GM18499 (cell line): Measurements from ENCODE around the gene DDIT3.

ENCODE experiments used
- ATAC-seq: cut with Tn5 transposase; IDR thresholded peaks from one replicate; pipeline ENCODE4 v1.9.1; 2021; ENCODE audit warnings: moderate number of reproducible peaks; ENCODE audit not compliant: insufficient read depth, unreplicated experiment

DDIT3 gene

GRCh38 chr12:57471661-57472060, 48.7 kb downstream of the DDIT3 start:
- no peak for ATAC-seq

DNA sequence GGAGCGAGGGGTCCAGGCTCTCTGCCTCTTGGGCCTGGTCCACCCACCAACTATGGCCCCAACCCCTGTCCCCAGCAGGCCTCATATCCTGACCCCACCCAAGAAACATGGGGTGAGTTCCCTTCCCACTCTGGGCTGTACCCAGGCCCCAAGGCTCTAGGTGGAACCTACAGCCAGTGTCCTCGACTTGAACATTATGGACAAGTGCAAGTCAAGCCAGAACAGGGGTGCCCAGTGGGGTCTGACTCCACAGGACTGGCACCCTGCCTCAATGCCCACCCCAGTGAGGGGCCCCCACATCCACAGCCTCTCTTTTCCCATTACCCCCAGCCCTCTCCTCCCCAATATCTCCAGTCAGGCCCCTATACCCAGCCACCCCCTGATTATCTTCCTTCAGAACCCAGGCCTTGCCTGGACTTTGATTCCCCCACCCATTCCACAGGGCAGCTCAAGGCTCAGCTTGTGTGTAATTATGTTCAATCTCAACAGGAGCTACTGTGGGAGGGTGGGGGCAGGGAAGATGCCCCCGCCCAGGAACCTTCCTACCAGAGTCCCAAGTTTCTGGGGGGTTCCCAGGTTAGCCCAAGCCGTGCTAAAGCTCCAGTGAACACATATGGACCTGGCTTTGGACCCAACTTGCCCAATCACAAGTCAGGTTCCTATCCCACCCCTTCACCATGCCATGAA, 49.2 kb downstream of the DDIT3 start:
- ATAC-seq, result no peak

DNA sequence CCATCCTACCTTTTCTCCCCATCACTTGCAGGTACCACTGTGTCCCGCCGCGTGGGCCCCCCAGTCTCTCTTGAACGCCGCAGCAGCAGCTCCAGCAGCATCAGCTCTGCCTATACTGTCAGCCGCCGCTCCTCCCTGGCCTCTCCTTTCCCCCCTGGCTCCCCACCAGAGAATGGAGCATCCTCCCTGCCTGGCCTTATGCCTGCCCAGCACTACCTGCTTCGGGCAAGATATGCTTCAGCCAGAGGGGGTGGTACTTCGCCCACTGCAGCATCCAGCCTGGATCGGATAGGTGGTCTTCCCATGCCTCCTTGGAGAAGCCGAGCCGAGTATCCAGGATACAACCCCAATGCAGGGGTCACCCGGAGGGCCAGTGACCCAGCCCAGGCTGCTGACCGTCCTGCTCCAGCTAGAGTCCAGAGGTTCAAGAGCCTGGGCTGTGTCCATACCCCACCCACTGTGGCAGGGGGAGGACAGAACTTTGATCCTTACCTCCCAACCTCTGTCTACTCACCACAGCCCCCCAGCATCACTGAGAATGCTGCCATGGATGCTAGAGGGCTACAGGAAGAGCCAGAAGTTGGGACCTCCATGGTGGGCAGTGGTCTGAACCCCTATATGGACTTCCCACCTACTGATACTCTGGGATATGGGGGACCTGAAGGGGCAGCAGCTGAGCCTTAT, 49.9 kb downstream of the DDIT3 start:
- no peak for ATAC-seq

DNA sequence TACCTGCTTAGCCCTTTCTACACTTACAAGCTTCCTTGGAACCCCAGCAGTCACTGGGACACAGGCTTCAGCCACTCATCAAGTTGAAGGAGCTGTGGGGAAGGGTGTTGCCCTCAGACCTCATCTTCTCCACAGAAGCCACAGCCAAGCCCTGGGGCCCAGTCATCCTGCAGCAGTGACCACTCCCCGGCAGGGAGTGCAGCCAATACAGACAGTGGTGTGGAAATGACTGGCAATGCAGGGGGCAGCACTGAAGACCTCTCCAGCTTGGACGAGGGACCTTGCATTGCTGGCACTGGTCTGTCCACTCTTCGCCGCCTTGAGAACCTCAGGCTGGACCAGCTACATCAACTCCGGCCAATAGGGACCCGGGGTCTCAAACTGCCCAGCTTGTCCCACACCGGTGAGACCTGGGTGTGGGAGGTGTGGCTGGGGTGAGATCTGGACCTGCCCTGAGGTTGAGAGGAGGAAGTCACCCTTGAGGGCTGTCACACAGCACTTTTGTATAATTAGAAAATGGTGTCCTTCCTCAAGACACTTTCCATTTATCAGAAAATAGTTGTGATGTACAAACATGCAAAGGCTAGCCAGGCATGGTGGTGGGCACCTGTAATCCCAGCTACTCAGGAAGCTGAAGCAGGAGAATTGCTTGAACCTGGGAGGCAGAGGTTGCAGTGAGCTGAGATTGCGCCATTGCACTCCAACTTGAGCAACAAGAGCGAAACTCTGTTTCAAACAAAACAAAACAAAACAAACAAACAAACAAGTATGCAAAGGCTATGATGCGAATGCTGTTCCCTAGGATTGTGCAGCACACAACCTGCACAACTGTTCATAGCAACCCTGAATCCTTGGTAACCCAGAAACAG, 50.8 kb downstream of the DDIT3 start:
- no peak for ATAC-seq

DNA sequence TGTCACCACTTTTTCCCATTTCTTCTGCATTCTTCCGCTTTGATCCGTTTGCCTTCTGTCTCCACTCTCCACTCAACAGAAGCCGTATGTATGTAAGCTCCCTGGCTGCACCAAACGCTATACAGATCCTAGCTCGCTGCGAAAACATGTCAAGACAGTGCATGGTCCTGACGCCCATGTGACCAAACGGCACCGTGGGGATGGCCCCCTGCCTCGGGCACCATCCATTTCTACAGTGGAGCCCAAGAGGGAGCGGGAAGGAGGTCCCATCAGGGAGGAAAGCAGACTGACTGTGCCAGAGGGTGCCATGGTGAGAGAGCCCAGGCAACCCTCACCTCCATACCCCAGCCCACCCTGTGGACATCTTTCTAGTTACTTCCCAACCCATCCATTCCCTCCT, 52.4 kb downstream of the DDIT3 start:
- no peak for ATAC-seq

- ATAC-seq, result no peak
Observed at GRCh38 chr12:57467212-57467874, 53.0 kb downstream of the DDIT3 start.
